ENCODE data around the gene IBTK. TPM values are rescaled to one million over a fixed set of nuclear protein-coding genes. Genes with fewer than 3 reads are reported as not detected.
"Not testable (repeated sequence)": the region's sequence is repeated elsewhere in the genome, so short reads cannot be mapped to it uniquely, and the experiment has no call there.

Gene IBTK
- total and polyA plus RNA-seq, 2 donors from 2014 or later, result 17.2 to 38.4 TPM

GRCh38 chr6:82131441-82131840, 116.1 kb downstream of the IBTK start:
- no peak for TF ChIP-seq CTCF (IDR thresholded peaks at IDR 0.05; ENCODE audit: borderline replicate concordance, extremely low read depth, insufficient read depth)
- no peaks in the 10 kb centered on the region for H3K4me1 ChIP-seq (ENCODE audit: control insufficient read depth in 2 of 3, insufficient read depth in 2 of 3, low read depth in 1 of 3, low read length in 3 of 3)
- no peaks in the 10 kb centered on the region for H3K36me3 ChIP-seq (ENCODE audit: control insufficient read depth in 2 of 3, insufficient read depth in 3 of 3, low read length in 3 of 3)
- H3K4me3 ChIP-seq (ENCODE audit: low read length in 3 of 3), result no peak overlapping the region
- intact Hi-C loops (cut with DNase I), result no loop called here
- no peak for FAIRE-seq
- H3K27ac ChIP-seq (ENCODE audit: low read depth in 2 of 2, low read length in 2 of 2), result no peak overlapping the region
- no peak overlapping the region for H3K9ac ChIP-seq (ENCODE audit: low read length in 3 of 3)
- no peaks in the 10 kb centered on the region for H3K27me3 ChIP-seq (ENCODE audit: control insufficient read depth, insufficient read depth, low read length)
- DNase-seq, result no peak
- H3K9me3 ChIP-seq (ENCODE audit: control insufficient read depth in 2 of 3, insufficient read depth in 1 of 3, low read length in 3 of 3), result peaks cover 0 to 3% (median 0%) of the 10 kb centered on the region in 3 donors

GRCh38 chr6:82129797-82130196, 117.7 kb downstream of the IBTK start:
- DNase-seq (no peak), FAIRE-seq (no peak)
- Histone ChIP-seq H3K27me3 (ENCODE audit: control insufficient read depth, insufficient read depth, low read length) (no peaks in the 10 kb centered on the region), H3K36me3 (ENCODE audit: control insufficient read depth in 2 of 3, insufficient read depth in 3 of 3, low read length in 3 of 3) (no peaks in the 10 kb centered on the region), H3K4me1 (ENCODE audit: control insufficient read depth in 2 of 3, insufficient read depth in 2 of 3, low read depth in 1 of 3, low read length in 3 of 3) (no peaks in the 10 kb centered on the region), H3K9me3 (ENCODE audit: control insufficient read depth in 2 of 3, insufficient read depth in 1 of 3, low read length in 3 of 3) (peaks cover 0 to 3% (median 0%) of the 10 kb centered on the region in 3 donors), H3K4me3 (ENCODE audit: low read length in 3 of 3) (no peak overlapping the region), H3K9ac (ENCODE audit: low read length in 3 of 3) (no peak overlapping the region), H3K27ac (ENCODE audit: low read depth in 2 of 2, low read length in 2 of 2) (no peak overlapping the region)
- TF ChIP-seq CTCF (IDR thresholded peaks at IDR 0.05; ENCODE audit: borderline replicate concordance, extremely low read depth, insufficient read depth), result no peak
- intact Hi-C loops (cut with DNase I), result no loop called here

- H3K36me3 ChIP-seq (ENCODE audit: control insufficient read depth in 2 of 3, insufficient read depth in 3 of 3, low read length in 3 of 3); H3K4me3 ChIP-seq (ENCODE audit: low read length in 3 of 3); H3K9ac ChIP-seq (ENCODE audit: low read length in 3 of 3); H3K4me1 ChIP-seq (ENCODE audit: control insufficient read depth in 2 of 3, insufficient read depth in 2 of 3, low read depth in 1 of 3, low read length in 3 of 3); H3K27me3 ChIP-seq (ENCODE audit: control insufficient read depth, insufficient read depth, low read length); FAIRE-seq; H3K27ac ChIP-seq (ENCODE audit: low read depth in 2 of 2, low read length in 2 of 2); H3K9me3 ChIP-seq (ENCODE audit: control insufficient read depth in 2 of 3, insufficient read depth in 1 of 3, low read length in 3 of 3); DNase-seq; intact Hi-C loops (cut with DNase I): not testable (repeated sequence)
Observed at GRCh38 chr6:82128973-82129372, 118.6 kb downstream of the IBTK start.

- intact Hi-C loops (cut with DNase I), result no loop called here
- no peaks in the 10 kb centered on the region for H3K4me1 ChIP-seq (ENCODE audit: control insufficient read depth in 2 of 3, insufficient read depth in 2 of 3, low read depth in 1 of 3, low read length in 3 of 3)
- no peaks in the 10 kb centered on the region for H3K36me3 ChIP-seq (ENCODE audit: control insufficient read depth in 2 of 3, insufficient read depth in 3 of 3, low read length in 3 of 3)
- TF ChIP-seq CTCF (IDR thresholded peaks at IDR 0.05; ENCODE audit: borderline replicate concordance, extremely low read depth, insufficient read depth), result no peak
- no peak overlapping the region for H3K9ac ChIP-seq (ENCODE audit: low read length in 3 of 3)
- DNase-seq (no peak), FAIRE-seq (no peak)
- H3K4me3 ChIP-seq (ENCODE audit: low read length in 3 of 3), result no peak overlapping the region
- H3K9me3 ChIP-seq (ENCODE audit: control insufficient read depth in 2 of 3, insufficient read depth in 1 of 3, low read length in 3 of 3), result no peaks in the 10 kb centered on the region
- no peak overlapping the region for H3K27ac ChIP-seq (ENCODE audit: low read depth in 2 of 2, low read length in 2 of 2)
- no peaks in the 10 kb centered on the region for H3K27me3 ChIP-seq (ENCODE audit: control insufficient read depth, insufficient read depth, low read length)
Observed at GRCh38 chr6:82123632-82124031, 123.9 kb downstream of the IBTK start.

Other genes starting within 250 kb of the IBTK start
- gene TPBG, start 116.1 kb upstream of the IBTK start, total RNA-seq, result 30.8 TPM
- gene TPBG, start 116.1 kb upstream of the IBTK start, polyA plus RNA-seq (ENCODE audit: insufficient read depth, low read depth, low replicate concordance), result 5.8 TPM